Measurements from ENCODE around the gene YOD1.

The YOD1 gene

GRCh38 chr1:207018707-207019106 is 32.3 kb downstream of the YOD1 start:
- Histone ChIP-seq H3K27ac (ENCODE audit: low read depth, low read length) (no peak overlapping the region), H2AFZ (ENCODE audit: low read length, unreplicated experiment) (no peak overlapping the region), H3K4me1 (ENCODE audit: control insufficient read depth, insufficient read depth, low read length, unreplicated experiment) (peaks cover 13% of the 10 kb centered on the region), H3K79me2 (ENCODE audit: control insufficient read depth, insufficient read depth, low read length, unreplicated experiment) (no peaks in the 10 kb centered on the region), H3K4me3 (ENCODE audit: low read depth, low read length) (no peak overlapping the region), H3K36me3 (ENCODE audit: insufficient read depth, low read length) (no peaks in the 10 kb centered on the region), H3K27me3 (ENCODE audit: insufficient read depth, low read length) (peaks cover 7% of the 10 kb centered on the region)

- Histone ChIP-seq H3K27me3 (ENCODE audit: insufficient read depth, low read length) (peaks cover 7% of the 10 kb centered on the region), H2AFZ (ENCODE audit: low read length, unreplicated experiment) (no peak overlapping the region), H3K27ac (ENCODE audit: low read depth, low read length) (no peak overlapping the region), H3K4me1 (ENCODE audit: control insufficient read depth, insufficient read depth, low read length, unreplicated experiment) (peaks cover 13% of the 10 kb centered on the region), H3K36me3 (ENCODE audit: insufficient read depth, low read length) (no peaks in the 10 kb centered on the region), H3K4me3 (ENCODE audit: low read depth, low read length) (no peak overlapping the region), H3K79me2 (ENCODE audit: control insufficient read depth, insufficient read depth, low read length, unreplicated experiment) (no peaks in the 10 kb centered on the region)
These were observed 33.1 kb downstream of the YOD1 start for GRCh38 chr1:207017615-207018559.

GRCh38 chr1:207015791-207016190 is 35.2 kb downstream of the YOD1 start:
- H3K79me2 ChIP-seq (ENCODE audit: control insufficient read depth, insufficient read depth, low read length, unreplicated experiment), result no peaks in the 10 kb centered on the region
- no peak overlapping the region for H3K27ac ChIP-seq (ENCODE audit: low read depth, low read length)
- peaks cover 16% of the 10 kb centered on the region for H3K27me3 ChIP-seq (ENCODE audit: insufficient read depth, low read length)
- H3K4me1 ChIP-seq (ENCODE audit: control insufficient read depth, insufficient read depth, low read length, unreplicated experiment), result peaks cover 5% of the 10 kb centered on the region
- no peaks in the 10 kb centered on the region for H3K36me3 ChIP-seq (ENCODE audit: insufficient read depth, low read length)
- no peak overlapping the region for H2AFZ ChIP-seq (ENCODE audit: low read length, unreplicated experiment)
- no peak overlapping the region for H3K4me3 ChIP-seq (ENCODE audit: low read depth, low read length)

- no peaks in the 10 kb centered on the region for H3K79me2 ChIP-seq (ENCODE audit: control insufficient read depth, insufficient read depth, low read length, unreplicated experiment)
- H3K4me3 ChIP-seq (ENCODE audit: low read depth, low read length), result no peak overlapping the region
- no peak overlapping the region for H2AFZ ChIP-seq (ENCODE audit: low read length, unreplicated experiment)
- H3K27me3 ChIP-seq (ENCODE audit: insufficient read depth, low read length), result peaks cover 16% of the 10 kb centered on the region
- H3K27ac ChIP-seq (ENCODE audit: low read depth, low read length), result no peak overlapping the region
- no peaks in the 10 kb centered on the region for H3K36me3 ChIP-seq (ENCODE audit: insufficient read depth, low read length)
- no peaks in the 10 kb centered on the region for H3K4me1 ChIP-seq (ENCODE audit: control insufficient read depth, insufficient read depth, low read length, unreplicated experiment)
These were observed 36.3 kb downstream of the YOD1 start for GRCh38 chr1:207014728-207015127.

GRCh38 chr1:207013321-207014085 is 37.5 kb downstream of the YOD1 start:
- Histone ChIP-seq H2AFZ (ENCODE audit: low read length, unreplicated experiment) (no peak overlapping the region), H3K27me3 (ENCODE audit: insufficient read depth, low read length) (peaks cover 16% of the 10 kb centered on the region), H3K4me3 (ENCODE audit: low read depth, low read length) (no peak overlapping the region), H3K36me3 (ENCODE audit: insufficient read depth, low read length) (no peaks in the 10 kb centered on the region), H3K4me1 (ENCODE audit: control insufficient read depth, insufficient read depth, low read length, unreplicated experiment) (no peaks in the 10 kb centered on the region), H3K79me2 (ENCODE audit: control insufficient read depth, insufficient read depth, low read length, unreplicated experiment) (no peaks in the 10 kb centered on the region), H3K27ac (ENCODE audit: low read depth, low read length) (no peak overlapping the region)

- Histone ChIP-seq H3K36me3 (ENCODE audit: insufficient read depth, low read length) (no peaks in the 10 kb centered on the region), H3K79me2 (ENCODE audit: control insufficient read depth, insufficient read depth, low read length, unreplicated experiment) (no peaks in the 10 kb centered on the region), H3K27me3 (ENCODE audit: insufficient read depth, low read length) (peaks cover 16% of the 10 kb centered on the region), H3K27ac (ENCODE audit: low read depth, low read length) (no peak overlapping the region), H3K4me1 (ENCODE audit: control insufficient read depth, insufficient read depth, low read length, unreplicated experiment) (peaks cover 6% of the 10 kb centered on the region), H2AFZ (ENCODE audit: low read length, unreplicated experiment) (no peak overlapping the region), H3K4me3 (ENCODE audit: low read depth, low read length) (no peak overlapping the region)
These were observed 40.3 kb downstream of the YOD1 start for GRCh38 chr1:207010726-207011125.

- peaks cover 6% of the 10 kb centered on the region for H3K4me1 ChIP-seq (ENCODE audit: control insufficient read depth, insufficient read depth, low read length, unreplicated experiment)
These were observed 41.1 kb downstream of the YOD1 start for GRCh38 chr1:207009945-207010344.

GRCh38 chr1:207009182-207009850 is 41.7 kb downstream of the YOD1 start:
- peaks cover 10% of the 10 kb centered on the region for H3K27me3 ChIP-seq (ENCODE audit: insufficient read depth, low read length)
- H2AFZ ChIP-seq (ENCODE audit: low read length, unreplicated experiment), result no peak overlapping the region
- H3K27ac ChIP-seq (ENCODE audit: low read depth, low read length), result no peak overlapping the region
- no peaks in the 10 kb centered on the region for H3K79me2 ChIP-seq (ENCODE audit: control insufficient read depth, insufficient read depth, low read length, unreplicated experiment)
- no peak overlapping the region for H3K4me3 ChIP-seq (ENCODE audit: low read depth, low read length)
- H3K4me1 ChIP-seq (ENCODE audit: control insufficient read depth, insufficient read depth, low read length, unreplicated experiment), result peaks cover 6% of the 10 kb centered on the region
- H3K36me3 ChIP-seq (ENCODE audit: insufficient read depth, low read length), result no peaks in the 10 kb centered on the region

More at GRCh38 chr1:207009945-207010344, 41.1 kb downstream of the YOD1 start:
- Histone ChIP-seq H3K27me3 (ENCODE audit: insufficient read depth, low read length) (peaks cover 10% of the 10 kb centered on the region), H3K27ac (ENCODE audit: low read depth, low read length) (no peak overlapping the region), H3K4me3 (ENCODE audit: low read depth, low read length) (no peak overlapping the region), H2AFZ (ENCODE audit: low read length, unreplicated experiment) (no peak overlapping the region), H3K79me2 (ENCODE audit: control insufficient read depth, insufficient read depth, low read length, unreplicated experiment) (no peaks in the 10 kb centered on the region), H3K36me3 (ENCODE audit: insufficient read depth, low read length) (no peaks in the 10 kb centered on the region)

GRCh38 chr1:207007352-207008033 is 43.5 kb downstream of the YOD1 start:
- H3K79me2 ChIP-seq (ENCODE audit: control insufficient read depth, insufficient read depth, low read length, unreplicated experiment), result no peaks in the 10 kb centered on the region
- H3K4me1 ChIP-seq (ENCODE audit: control insufficient read depth, insufficient read depth, low read length, unreplicated experiment), result peaks cover 11% of the 10 kb centered on the region
- peak overlapping the region; percentile 8; the same call in 1 of the 2 replicates for H3K27ac ChIP-seq (ENCODE audit: low read depth, low read length)
- H3K27me3 ChIP-seq (ENCODE audit: insufficient read depth, low read length), result peaks cover 7% of the 10 kb centered on the region; the same call in 1 of the 2 replicates
- no peak overlapping the region for H3K4me3 ChIP-seq (ENCODE audit: low read depth, low read length)
- H2AFZ ChIP-seq (ENCODE audit: low read length, unreplicated experiment), result no peak overlapping the region
- H3K36me3 ChIP-seq (ENCODE audit: insufficient read depth, low read length), result no peaks in the 10 kb centered on the region

- no peak overlapping the region for H2AFZ ChIP-seq (ENCODE audit: low read length, unreplicated experiment)
- H3K36me3 ChIP-seq (ENCODE audit: insufficient read depth, low read length), result no peaks in the 10 kb centered on the region
- H3K27ac ChIP-seq (ENCODE audit: low read depth, low read length), result peak overlapping the region; percentile 8; the same call in 1 of the 2 replicates
- peaks cover 11% of the 10 kb centered on the region for H3K4me1 ChIP-seq (ENCODE audit: control insufficient read depth, insufficient read depth, low read length, unreplicated experiment)
- 0 out of 2 replicates have a peak, but pooled peaks cover 1% of the 10 kb centered on the region for H3K27me3 ChIP-seq (ENCODE audit: insufficient read depth, low read length)
- H3K4me3 ChIP-seq (ENCODE audit: low read depth, low read length), result no peak overlapping the region
- no peaks in the 10 kb centered on the region for H3K79me2 ChIP-seq (ENCODE audit: control insufficient read depth, insufficient read depth, low read length, unreplicated experiment)
These were observed 44.1 kb downstream of the YOD1 start for GRCh38 chr1:207006914-207007313.
